DMS153 treated with DMSO at 0.1 percent for 48 hours (cell line): ENCODE results near the gene BPIFA3.
"Not testable (repeated sequence)": the region's sequence is repeated elsewhere in the genome, so short reads cannot be mapped to it uniquely, and the experiment has no call there.

ENCODE experiments used
- DNase-seq: peaks from one replicate; lab custom pipeline; 2025; ENCODE audit not compliant: unreplicated experiment; lab: John Stamatoyannopoulos, UW

Gene BPIFA3

GRCh38 chr20:33217052-33217451, at the start of gene BPIFA3:
TSS of gene BPIFA3 (plus strand) at chr20:33217352. CDS start at chr20:33217537, 185 bp downstream.
- DNase-seq: no peak

DNA sequence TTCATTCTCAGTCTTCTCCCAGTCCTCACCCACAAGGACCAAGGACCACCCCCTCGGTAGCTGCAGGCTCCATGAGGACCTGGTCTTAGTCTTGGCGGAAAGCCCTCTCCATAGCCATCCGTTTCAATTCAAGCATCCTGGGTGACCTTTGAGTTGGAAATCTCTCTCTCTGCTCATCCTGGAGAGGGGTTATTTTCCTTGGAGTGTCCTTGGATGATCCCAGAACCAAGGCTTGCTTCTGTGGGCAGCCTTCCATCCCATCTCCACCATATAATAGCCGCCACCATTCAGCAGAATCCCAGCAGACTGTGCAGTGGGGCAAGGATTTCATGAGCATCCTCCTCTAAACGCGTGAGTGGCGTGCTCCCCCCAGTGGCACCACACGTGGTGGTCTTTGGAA, 49.3 kb upstream of the BPIFA3 start, which contains the start of gene BPIFA2:
Gene BPIFA2, plus strand, starts transcription at position 301 of the 400 bp plus-strand sequence. CDS start 987 bp downstream, outside the sequence.
- no peak for DNase-seq

DNA sequence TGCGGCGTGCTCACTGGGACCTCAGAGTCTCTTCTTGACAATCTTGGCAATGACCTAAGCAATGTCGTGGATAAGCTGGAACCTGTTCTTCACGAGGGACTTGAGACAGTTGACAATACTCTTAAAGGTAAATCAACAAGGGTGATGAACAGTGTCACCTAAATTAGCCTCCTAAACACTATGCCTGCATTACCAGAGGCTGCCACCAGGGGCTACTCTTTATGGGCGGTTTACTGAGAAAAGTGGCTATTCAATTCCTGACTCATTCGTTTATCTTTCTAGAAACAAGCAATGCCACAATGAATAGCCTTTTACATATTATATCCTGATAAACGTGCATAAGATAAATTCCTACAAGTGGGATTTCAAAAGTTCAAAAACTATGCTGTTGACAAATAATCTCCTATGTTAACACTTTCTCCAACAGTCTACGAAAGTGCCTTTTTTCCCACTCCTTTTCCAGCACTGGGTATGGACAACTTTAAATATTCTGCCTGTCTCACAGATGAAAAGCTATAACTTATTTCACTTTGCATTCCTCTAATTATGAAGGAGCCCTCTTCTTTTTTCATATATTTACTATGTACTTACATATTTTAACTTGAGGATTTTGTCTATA, 47.9 kb upstream of the BPIFA3 start:
- no peak for DNase-seq

- no peak for DNase-seq
These were observed 44.4 kb upstream of the BPIFA3 start for GRCh38 chr20:33172781-33173180.

GRCh38 chr20:33175123-33175522, 42.0 kb upstream of the BPIFA3 start:
- no peak for DNase-seq

GRCh38 chr20:33176101-33176500, 41.1 kb upstream of the BPIFA3 start:
- DNase-seq: no peak

GRCh38 chr20:33177866-33178265, 39.3 kb upstream of the BPIFA3 start:
- no peak for DNase-seq

- DNase-seq: no peak
These were observed 38.4 kb upstream of the BPIFA3 start for GRCh38 chr20:33178726-33179125.

- no peak for DNase-seq
These were observed 37.0 kb upstream of the BPIFA3 start for GRCh38 chr20:33180169-33180568.

- no peak for DNase-seq
These were observed 35.6 kb upstream of the BPIFA3 start for GRCh38 chr20:33181482-33182093.

DNA sequence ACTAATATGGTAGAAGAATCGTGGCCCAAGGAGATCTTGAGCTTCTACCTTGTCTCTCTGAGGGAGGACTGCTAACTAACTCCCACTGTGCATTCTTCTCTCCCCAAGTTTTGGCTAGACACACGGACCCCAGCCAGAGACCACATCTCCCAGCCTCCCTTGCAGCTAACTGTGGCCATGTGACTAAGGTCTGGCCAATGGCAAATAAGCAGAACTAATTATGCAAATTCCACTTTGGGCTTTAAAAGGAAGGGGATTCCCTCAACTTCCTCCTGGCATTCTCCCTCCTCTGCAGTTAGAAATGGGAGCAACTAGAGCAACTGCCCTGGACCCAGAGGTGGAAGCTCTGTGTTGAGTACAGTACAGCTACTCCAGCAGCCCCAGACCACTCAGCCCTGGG, 33.8 kb upstream of the BPIFA3 start:
- DNase-seq: no peak

GRCh38 chr20:33185031-33185590, 32.0 kb upstream of the BPIFA3 start:
- DNase-seq: not testable (repeated sequence)

DNA sequence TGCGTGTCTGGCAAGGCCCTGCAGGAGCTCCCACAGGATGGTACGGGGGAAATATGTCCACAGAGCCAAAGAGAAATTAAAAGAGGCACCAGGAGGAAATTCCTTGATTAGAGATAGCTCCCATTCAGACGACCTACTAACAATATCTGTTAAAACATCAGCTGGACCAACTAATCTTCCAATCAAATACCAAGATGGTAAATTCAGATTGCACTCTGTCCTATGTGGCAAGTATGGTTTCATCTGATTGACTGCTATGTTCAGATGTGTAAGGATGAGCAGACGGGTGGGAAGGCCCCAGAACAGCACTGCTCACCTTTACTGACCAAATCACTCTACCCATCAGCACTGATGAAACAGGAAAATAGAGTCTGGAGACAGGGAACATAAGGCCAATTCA, 29.7 kb upstream of the BPIFA3 start:
- no peak for DNase-seq

- no peak for DNase-seq
These were observed 28.7 kb upstream of the BPIFA3 start for GRCh38 chr20:33188421-33188820.

GRCh38 chr20:33191484-33191883, 25.7 kb upstream of the BPIFA3 start:
- DNase-seq: no peak

DNA sequence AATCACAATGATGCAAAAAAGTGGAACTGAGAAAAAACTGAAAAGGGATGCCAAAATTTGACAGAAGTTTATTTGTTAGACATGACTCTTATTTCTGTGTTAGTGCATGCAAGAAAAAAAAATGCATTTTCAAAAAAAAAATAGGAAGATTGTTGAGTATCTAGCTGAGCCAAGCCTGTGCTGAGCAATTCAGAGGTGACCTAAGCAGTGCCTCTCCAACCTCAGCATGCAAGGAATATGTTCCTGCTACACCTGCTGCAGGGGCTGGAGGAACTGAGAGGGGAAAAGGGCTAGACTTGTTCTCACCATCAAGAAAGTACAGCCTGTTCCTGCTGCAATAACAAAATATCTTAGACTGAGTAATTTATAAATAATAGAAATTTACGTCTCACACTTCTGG, 25.2 kb upstream of the BPIFA3 start:
- no peak for DNase-seq

DNA sequence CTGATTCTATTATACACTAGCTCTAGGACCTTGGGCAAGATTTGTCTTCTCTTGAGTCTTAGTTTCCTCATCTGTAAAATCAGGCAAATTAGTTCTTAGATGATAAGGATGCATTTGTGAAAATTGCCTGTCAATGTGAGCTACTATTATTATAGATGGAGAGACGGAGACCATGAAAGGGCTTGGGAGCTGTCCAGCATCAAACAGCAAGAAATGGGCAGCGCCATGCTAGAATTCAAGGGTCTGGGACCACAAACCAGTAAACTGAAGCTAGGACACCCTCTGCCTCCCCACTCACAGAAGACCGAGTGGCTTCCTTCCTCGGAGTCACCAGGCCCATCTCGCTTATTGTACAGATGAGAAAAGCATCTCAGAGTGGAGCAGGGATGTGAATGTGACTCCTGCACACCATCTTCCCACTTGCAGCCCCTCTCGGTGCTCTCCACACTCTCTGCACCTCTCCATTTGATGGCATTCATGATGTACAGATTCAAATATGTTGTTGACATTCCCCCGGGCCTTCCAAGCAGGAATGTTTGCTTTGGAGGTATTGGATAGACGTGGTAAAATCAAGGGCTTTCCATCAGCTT, 24.1 kb upstream of the BPIFA3 start:
- DNase-seq: no peak

GRCh38 chr20:33199026-33199425, 18.1 kb upstream of the BPIFA3 start:
- DNase-seq: no peak

DNA sequence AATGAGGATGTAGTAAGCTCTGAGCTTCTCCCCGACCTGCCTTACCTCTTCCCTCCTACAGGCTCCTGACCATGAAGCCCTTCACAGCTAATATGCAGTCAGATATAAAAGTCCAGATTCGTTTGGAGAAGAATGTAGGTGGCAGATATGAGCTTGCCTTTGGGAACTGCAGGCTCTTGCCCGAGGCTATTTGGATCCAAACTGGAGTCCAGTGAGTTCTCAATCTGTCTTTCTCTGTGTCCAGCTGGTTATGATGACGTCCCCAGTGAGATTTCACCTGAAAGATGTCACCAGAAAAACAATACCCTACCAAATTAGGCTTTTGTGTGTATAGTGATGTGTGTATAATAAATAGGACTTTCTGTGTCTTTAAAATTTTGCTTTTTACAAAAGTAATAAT, 14.7 kb upstream of the BPIFA3 start:
- DNase-seq: no peak

GRCh38 chr20:33203444-33203843, 13.7 kb upstream of the BPIFA3 start:
- DNase-seq: no peak

DNA sequence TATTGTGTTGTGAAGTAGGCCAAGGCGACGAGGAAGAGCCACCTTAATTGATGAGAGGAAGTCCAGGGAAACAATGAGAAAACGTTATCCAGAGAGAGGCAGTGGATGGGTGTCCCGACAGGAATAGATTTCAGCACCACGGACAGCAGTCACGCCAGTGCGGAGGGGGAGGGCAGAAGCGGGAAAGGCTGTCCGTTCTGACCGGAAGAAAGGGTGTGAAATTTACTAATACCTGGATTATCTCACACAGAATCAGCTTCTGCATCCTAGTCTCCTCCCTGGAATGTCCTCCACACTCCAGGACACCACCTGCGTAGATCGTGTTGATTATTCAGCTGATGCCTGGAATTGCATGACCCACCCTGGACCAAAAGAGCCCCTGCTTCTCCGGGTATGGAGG, 7.4 kb upstream of the BPIFA3 start:
- no peak for DNase-seq

DNA sequence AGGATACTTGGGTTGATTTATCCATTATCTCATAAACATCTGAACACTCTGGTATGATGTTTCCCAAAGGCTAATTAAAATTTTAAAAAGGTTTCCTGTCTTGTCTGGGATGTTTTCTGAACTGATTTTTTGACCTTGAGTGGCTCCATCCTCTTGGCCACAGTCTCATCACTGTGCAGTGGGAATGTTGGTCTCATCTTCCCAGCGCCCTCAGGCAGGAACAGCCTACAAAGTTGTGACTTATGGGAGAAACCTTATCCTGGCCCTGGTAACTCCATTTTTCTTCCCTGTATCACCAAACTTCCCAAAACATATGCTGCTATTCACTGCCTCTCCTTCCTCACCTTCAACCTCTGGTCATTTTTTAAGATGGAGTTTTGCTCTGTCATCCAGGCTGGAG, 6.8 kb upstream of the BPIFA3 start:
- DNase-seq: no peak
